Stimulated activated CD8-positive, alpha-beta memory T cell treated with anti-CD3 and anti-CD28 coated beads, Interleukin-12 subunit alpha, Interleukin-12 subunit beta, amount 100 ng/mL, for 24 hours (primary cell): Measurements from ENCODE around the gene CDPF1.

Experiments
- DNase-seq: peaks from one replicate; pipeline ENCODE4 v3.0.0-alpha.2; 2020; ENCODE audit errors: extremely low read depth

CDPF1 gene

GRCh38 chr22:46256358-46256958 is 6.4 kb upstream of the CDPF1 start:
- DNase-seq = no peak

- no peak for DNase-seq
Observed at GRCh38 chr22:46251816-46252380, 1.8 kb upstream of the CDPF1 start.

- no peak for DNase-seq
Observed at GRCh38 chr22:46251266-46251665, 1.2 kb upstream of the CDPF1 start.

GRCh38 chr22:46250783-46251125 is 661 bp upstream of the CDPF1 start:
- no peak for DNase-seq

- no peak for DNase-seq
Observed at GRCh38 chr22:46247443-46247975, 2.6 kb downstream of the CDPF1 start.

GRCh38 chr22:46246178-46246577 is 3.9 kb downstream of the CDPF1 start:
- DNase-seq = no peak

GRCh38 chr22:46245511-46245910 is 4.6 kb downstream of the CDPF1 start:
- DNase-seq = no peak

- no peak for DNase-seq
Observed at GRCh38 chr22:46244771-46245170, 5.3 kb downstream of the CDPF1 start.

GRCh38 chr22:46242076-46242475 is 8.0 kb downstream of the CDPF1 start:
- no peak for DNase-seq

- DNase-seq = no peak
Observed at GRCh38 chr22:46241396-46242007, 8.6 kb downstream of the CDPF1 start.

- no peak for DNase-seq
Observed at GRCh38 chr22:46240907-46241306, 9.2 kb downstream of the CDPF1 start.

- DNase-seq = no peak
Observed at GRCh38 chr22:46240506-46240905, 9.6 kb downstream of the CDPF1 start.

- no peak for DNase-seq
Observed at GRCh38 chr22:46240073-46240472, 10.0 kb downstream of the CDPF1 start.

- DNase-seq = no peak
Observed at GRCh38 chr22:46239261-46240048, 10.6 kb downstream of the CDPF1 start.

GRCh38 chr22:46238541-46238940 is 11.6 kb downstream of the CDPF1 start:
- no peak for DNase-seq

GRCh38 chr22:46237453-46238124 is 12.5 kb downstream of the CDPF1 start:
- DNase-seq = no peak

- DNase-seq = no peak
Observed at GRCh38 chr22:46234969-46235368, 15.1 kb downstream of the CDPF1 start.

GRCh38 chr22:46233231-46233630 is 16.9 kb downstream of the CDPF1 start:
- DNase-seq = no peak

GRCh38 chr22:46230262-46230901 is 19.7 kb downstream of the CDPF1 start:
- DNase-seq = no peak

GRCh38 chr22:46229701-46230100 is 20.4 kb downstream of the CDPF1 start:
- no peak for DNase-seq

- no peak for DNase-seq
Observed at GRCh38 chr22:46226577-46226976, 23.5 kb downstream of the CDPF1 start.

- no peak for DNase-seq
Observed at GRCh38 chr22:46225631-46226030, 24.5 kb downstream of the CDPF1 start.
